NCI-H2171 (cell line): ENCODE data around the gene ZCCHC17.
A peak's percentile ranks its signal among the peaks of the same experiment; 100 is the strongest.

Experiments
- DNase-seq: peaks from one replicate; lab custom pipeline; 2025; lab: John Stamatoyannopoulos, UW

The ZCCHC17 gene

GRCh38 chr1:31306278-31306677, 9.4 kb downstream of the ZCCHC17 start:
- DNase-seq, result no peak

GRCh38 chr1:31308036-31308435, 11.2 kb downstream of the ZCCHC17 start:
- DNase-seq, result no peak

- no peak for DNase-seq
These were observed 13.4 kb downstream of the ZCCHC17 start for GRCh38 chr1:31310198-31310597.

- no peak for DNase-seq
These were observed 19.1 kb downstream of the ZCCHC17 start for GRCh38 chr1:31315902-31316301.

GRCh38 chr1:31318146-31318545, 21.3 kb downstream of the ZCCHC17 start:
- no peak for DNase-seq

GRCh38 chr1:31324093-31324492, 27.3 kb downstream of the ZCCHC17 start:
- no peak for DNase-seq

- DNase-seq, result no peak
These were observed 28.2 kb downstream of the ZCCHC17 start for GRCh38 chr1:31324992-31325391.

GRCh38 chr1:31326461-31326860, 29.6 kb downstream of the ZCCHC17 start:
- DNase-seq, result no peak

GRCh38 chr1:31327381-31327780, 30.5 kb downstream of the ZCCHC17 start:
- DNase-seq, result no peak

GRCh38 chr1:31335007-31335406, 38.2 kb downstream of the ZCCHC17 start:
- peak; percentile 29 for DNase-seq

GRCh38 chr1:31336687-31337467, 40.0 kb downstream of the ZCCHC17 start:
- no peak for DNase-seq

- no peak for DNase-seq
These were observed 47.7 kb downstream of the ZCCHC17 start for GRCh38 chr1:31344503-31344902.

GRCh38 chr1:31345635-31346034, 48.8 kb downstream of the ZCCHC17 start:
- no peak for DNase-seq

GRCh38 chr1:31346785-31347184, 50.0 kb downstream of the ZCCHC17 start:
- DNase-seq, result no peak

GRCh38 chr1:31348449-31348848, 51.6 kb downstream of the ZCCHC17 start:
- no peak for DNase-seq

GRCh38 chr1:31354283-31354682, 57.5 kb downstream of the ZCCHC17 start:
- no peak for DNase-seq

- no peak for DNase-seq
These were observed 59.6 kb downstream of the ZCCHC17 start for GRCh38 chr1:31356427-31356826.

GRCh38 chr1:31361607-31362006, 64.8 kb downstream of the ZCCHC17 start:
- no peak for DNase-seq

GRCh38 chr1:31362032-31362431, 65.2 kb downstream of the ZCCHC17 start:
- no peak for DNase-seq

- DNase-seq, result no peak
These were observed 67.9 kb downstream of the ZCCHC17 start for GRCh38 chr1:31364561-31365250.

GRCh38 chr1:31366796-31367195, 70.0 kb downstream of the ZCCHC17 start:
- DNase-seq, result no peak

- no peak for DNase-seq
These were observed 71.8 kb downstream of the ZCCHC17 start for GRCh38 chr1:31368611-31369107.

- DNase-seq, result no peak
These were observed 73.2 kb downstream of the ZCCHC17 start for GRCh38 chr1:31370021-31370420.
